Astrocyte of the cerebellum (primary cell): ENCODE measurements around the gene FAM9A.
"Not testable (repeated sequence)": the region's sequence is repeated elsewhere in the genome, so short reads cannot be mapped to it uniquely, and the experiment has no call there.

Experiments
- DNase-seq: peaks from one replicate; pipeline ENCODE4 v3.0.0-alpha.2; 2011; ENCODE audit warnings: low read depth
- H3K4me3 ChIP-seq: 2 replicates; pipeline ENCODE4 v1.5.1; 2011; ENCODE audit warnings: mild to moderate bottlenecking, low read depth, low read length, moderate library complexity
- CTCF ChIP-seq: IDR thresholded peaks from 2 replicates; pipeline ENCODE4 v1.5.1; 2012; ENCODE audit warnings: low read length, low read depth, moderate library complexity, mild to moderate bottlenecking; ENCODE audit errors: missing control alignments
- in situ Hi-C: cut with HindIII; loops from 2 replicates; pipeline ENCODE4 v1.10.0; 2017; ENCODE audit warnings: low sequenced_read_pairs

FAM9A gene

DNA sequence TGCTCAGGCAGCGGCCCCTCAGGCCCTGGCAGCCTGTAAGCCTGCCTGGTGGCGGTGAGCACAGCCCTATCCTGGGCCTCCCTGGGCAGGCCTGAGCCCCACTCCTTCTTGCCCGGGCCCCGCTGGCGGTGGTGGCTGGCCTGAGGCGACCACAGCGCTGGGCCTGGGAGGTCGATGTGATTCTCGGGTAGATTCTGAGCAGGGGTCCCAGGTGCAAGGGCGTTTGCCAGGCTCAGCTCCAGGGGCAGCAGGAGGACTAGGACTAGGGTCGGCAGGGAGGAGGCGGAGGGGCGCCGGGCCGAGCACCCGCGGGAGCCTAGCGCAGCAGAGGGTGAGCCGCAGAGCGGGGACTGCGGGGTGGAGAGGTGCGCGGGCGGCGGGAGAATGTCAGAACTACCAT lies 17.0 kb downstream of the FAM9A start:
- TF ChIP-seq CTCF, result no peak
- in situ Hi-C loops, result no loop called here
- DNase-seq, result no peak
- H3K4me3 ChIP-seq, result no peak overlapping the region

GRCh38 chrX:8783714-8784098 lies 17.5 kb downstream of the FAM9A start:
- in situ Hi-C loops, result no loop called here
- no peak overlapping the region for H3K4me3 ChIP-seq
- DNase-seq, result no peak
- no peak for TF ChIP-seq CTCF

GRCh38 chrX:8783097-8783713 lies 18.0 kb downstream of the FAM9A start:
- peak; percentile 30 for TF ChIP-seq CTCF
- in situ Hi-C loops, result no loop called here

DNA sequence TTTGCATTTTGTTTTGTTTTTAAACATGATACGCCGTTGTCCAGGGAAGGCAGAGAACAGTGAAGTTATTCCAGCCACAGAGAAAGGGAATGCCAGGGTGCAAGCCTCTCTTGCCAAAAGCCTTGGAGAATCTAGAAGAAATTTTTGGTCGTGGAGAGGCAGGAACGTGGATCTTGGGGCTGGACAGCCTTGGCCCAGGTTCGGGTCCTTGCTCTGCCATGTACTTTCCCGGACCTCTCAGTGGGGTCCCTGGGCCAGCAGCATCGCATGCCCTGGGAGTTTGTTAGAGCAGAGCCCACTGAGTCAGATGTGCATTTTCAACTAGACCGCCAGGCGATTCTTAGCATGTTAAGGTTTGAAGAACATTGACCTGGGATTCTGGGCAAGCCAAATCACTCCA lies 18.6 kb downstream of the FAM9A start:
- in situ Hi-C loops, result no loop called here
- DNase-seq, result no peak
- no peak overlapping the region for H3K4me3 ChIP-seq
- no peak for TF ChIP-seq CTCF

More at GRCh38 chrX:8783097-8783713, 18.0 kb downstream of the FAM9A start:
- H3K4me3 ChIP-seq, result no peak overlapping the region
- no peak for DNase-seq

GRCh38 chrX:8781921-8782320 lies 19.3 kb downstream of the FAM9A start:
- DNase-seq, H3K4me3 ChIP-seq, in situ Hi-C loops: not testable (repeated sequence)

GRCh38 chrX:8773117-8773516 lies 28.1 kb downstream of the FAM9A start:
- no peak for DNase-seq
- no peak for TF ChIP-seq CTCF
- H3K4me3 ChIP-seq, result no peak overlapping the region
- in situ Hi-C loops, result no loop called here

- DNase-seq, result no peak
- no peak for TF ChIP-seq CTCF
- H3K4me3 ChIP-seq, result no peak overlapping the region
- in situ Hi-C loops, result no loop called here
Measured at GRCh38 chrX:8760021-8760420, 41.2 kb downstream of the FAM9A start.

GRCh38 chrX:8758706-8759105 lies 42.5 kb downstream of the FAM9A start:
- DNase-seq, in situ Hi-C loops, H3K4me3 ChIP-seq: not testable (repeated sequence)

DNA sequence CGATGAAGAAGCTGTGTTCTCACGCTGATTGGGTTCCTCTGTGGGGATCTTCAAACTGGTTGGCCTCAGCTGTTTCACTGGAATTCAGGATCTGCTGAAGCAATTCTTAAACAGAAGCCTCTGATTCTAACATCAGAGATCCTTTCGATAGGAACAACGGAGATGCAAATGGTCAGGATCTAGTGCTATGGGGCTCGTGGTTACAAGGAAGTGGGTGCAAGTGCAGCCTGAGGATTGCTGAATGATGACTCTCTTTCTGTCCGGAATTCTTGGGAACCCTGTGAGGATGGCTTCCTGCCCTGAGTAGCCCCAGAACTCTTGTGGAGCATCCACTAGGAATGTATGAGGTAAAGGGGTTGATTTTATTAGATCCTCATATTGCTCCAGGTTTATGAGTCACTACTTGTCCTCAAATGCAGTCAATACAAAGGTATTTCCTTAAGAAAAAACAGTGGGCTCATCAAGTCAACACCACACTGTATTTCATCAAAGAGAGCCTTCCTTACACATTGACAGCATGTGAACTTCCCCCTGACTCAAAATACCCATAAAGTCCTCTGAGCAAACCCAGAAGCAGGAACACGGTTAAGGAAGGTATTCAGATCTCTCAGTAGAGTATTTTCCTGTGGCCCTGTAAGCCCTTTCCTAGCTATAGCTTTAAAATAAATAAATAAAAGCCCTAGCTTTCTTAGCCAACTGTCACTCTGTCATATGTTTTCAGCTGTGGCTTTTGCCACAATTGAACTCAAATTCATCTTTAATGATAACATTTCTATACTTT lies 43.4 kb downstream of the FAM9A start:
- DNase-seq, H3K4me3 ChIP-seq, in situ Hi-C loops: not testable (repeated sequence)
